Effector CD4-positive, alpha-beta T cell (primary cell): ENCODE measurements around the gene CASZ1.

Experiments used
- DNase-seq: peaks from one replicate; pipeline ENCODE4 v3.0.0-alpha.2; 2020

The CASZ1 gene

GRCh38 chr1:10684221-10684620, 112.2 kb downstream of the CASZ1 start:
- no peak for DNase-seq

- no peak for DNase-seq
Measured at GRCh38 chr1:10682449-10683309, 113.8 kb downstream of the CASZ1 start.

DNA sequence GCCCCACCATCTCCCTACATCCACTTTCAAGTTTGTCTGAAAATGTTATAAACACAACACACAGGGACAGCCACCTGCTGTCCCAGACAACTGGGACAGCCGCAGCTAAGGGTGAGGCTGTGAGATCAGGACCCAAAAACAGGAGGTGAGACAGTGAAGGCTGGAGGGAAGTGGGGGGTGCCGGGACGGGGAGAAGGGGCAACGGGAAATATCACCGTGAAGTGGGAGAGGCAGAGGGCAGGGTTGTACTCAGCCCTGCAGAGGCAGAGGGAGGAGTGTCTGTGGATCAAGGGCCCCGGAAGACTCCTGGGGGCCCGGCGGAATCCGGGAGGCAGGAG, 114.4 kb downstream of the CASZ1 start:
- no peak for DNase-seq

- no peak for DNase-seq
Measured at GRCh38 chr1:10681296-10682107, 114.9 kb downstream of the CASZ1 start.

DNA sequence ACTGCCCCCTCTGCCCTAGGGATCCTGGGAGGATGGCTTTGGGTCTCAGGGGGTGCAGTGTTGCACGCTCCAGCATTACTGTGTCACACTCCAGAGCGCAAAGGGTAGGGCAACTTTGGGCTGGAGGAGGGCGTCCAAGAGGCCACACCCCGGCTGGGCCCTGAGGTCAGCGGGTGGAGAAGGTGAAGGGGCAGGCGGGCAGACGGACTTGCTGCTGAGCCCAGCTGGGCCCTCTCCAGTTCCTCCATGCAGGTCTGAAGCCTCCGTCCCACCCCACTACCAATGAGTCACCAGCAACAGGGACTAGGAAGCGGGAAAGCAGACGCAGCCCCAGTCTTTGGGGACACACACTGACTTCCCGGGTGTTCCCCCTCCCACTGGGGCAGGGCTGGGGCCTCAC, 116.0 kb downstream of the CASZ1 start:
- no peak for DNase-seq

DNA sequence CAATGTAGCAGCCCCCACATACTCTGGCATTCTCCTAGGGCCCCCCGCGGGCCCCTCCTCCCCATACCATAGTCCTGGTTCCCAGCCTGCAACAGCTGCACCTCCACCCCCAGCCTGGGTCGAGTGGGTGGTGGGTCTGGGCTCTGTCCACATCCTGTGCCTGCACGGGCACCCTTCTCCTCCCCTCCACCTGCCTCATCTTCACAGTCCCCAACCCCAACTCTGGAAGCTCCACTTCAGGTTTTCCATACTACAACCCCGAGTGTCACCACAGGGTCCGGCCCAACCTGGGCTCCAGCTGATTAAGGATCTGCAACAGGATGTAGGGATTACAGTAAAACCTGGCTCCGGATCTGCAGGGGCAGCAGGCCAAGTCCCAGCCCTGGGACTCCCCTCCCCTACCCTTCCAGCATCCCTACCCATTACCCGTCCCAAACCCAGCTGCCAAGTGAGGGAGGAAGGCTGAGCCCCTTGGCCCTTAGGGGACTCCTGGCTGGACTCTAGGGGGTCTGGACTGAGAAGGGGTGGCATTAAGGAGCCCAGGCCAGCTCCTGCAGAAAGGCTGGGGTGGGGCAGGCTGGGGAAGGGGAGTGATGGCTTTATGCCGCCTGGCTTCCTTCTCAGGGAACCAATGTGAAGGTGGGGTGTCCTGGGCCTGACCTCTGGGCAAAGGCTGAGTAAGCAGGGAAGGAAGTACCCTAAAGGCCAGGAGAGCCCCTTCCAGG, 116.8 kb downstream of the CASZ1 start:
- no peak for DNase-seq

GRCh38 chr1:10678852-10679251, 117.6 kb downstream of the CASZ1 start:
- no peak for DNase-seq

GRCh38 chr1:10678402-10678801, 118.0 kb downstream of the CASZ1 start:
- no peak for DNase-seq

DNA sequence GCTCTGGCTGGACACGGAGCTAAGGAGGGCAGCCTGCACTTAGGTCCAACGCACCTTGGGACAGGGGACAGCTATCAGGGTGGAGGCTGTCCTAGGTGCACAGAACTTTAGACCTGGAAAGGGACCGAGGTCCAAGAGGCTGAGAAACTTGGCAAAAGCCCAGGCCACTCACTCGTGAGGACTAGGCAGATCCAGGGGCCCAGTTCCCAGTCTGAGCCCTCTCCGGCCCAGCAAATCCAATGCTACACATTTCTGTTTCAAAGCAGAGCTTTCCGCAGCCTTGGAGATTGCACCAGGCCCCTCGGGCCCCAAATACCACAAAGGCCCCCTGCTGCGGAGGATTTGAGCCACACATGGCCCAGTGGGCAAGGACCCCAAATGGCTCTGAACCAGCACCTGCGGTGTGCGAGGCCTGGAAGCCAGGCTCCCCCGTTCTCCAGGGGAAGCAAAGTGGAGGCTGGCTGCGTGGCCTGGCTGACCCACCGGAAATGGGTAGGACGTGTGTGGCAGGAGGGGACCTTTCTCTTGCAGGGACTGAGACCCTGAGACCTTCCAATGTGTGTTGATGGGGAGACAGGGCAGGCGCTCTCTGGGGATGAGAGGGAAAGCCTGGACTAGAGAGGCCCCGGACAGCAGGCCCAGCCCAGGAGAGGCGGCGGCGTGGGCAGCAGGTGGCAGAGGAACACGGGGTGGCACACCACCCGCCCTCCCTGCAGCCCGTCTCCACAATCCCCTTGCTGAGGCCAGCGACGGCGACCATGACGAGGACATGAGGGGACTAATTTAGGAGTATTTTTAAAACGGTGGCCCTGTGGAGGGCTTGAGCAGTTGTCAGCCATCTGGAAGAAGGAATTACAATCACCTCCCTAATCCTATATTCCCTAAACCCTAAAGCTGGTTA, 118.7 kb downstream of the CASZ1 start:
- DNase-seq = no peak

GRCh38 chr1:10676963-10677362, 119.5 kb downstream of the CASZ1 start:
- DNase-seq = no peak

DNA sequence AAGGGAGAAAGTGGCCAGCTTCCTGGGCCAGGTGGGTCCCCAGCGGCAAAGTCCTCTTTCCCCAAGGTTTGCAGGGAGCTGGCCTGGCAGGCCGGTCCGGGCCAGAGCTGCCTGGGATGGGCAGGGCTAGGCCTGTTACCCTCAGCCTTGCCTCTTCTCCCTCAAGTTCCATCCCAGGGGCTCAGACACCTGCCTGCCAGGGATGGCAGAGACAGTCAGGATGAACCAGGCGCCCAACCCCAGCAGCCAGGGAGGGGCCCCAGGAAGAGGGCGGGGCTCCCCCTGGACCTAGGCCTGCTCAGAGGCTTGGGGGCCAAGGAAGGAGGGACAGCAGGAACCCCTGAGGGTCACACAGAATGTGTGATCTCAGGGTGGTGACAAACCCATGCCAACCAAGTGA, 120.6 kb downstream of the CASZ1 start:
- no peak for DNase-seq

GRCh38 chr1:10674700-10675609, 121.5 kb downstream of the CASZ1 start:
- no peak for DNase-seq

- DNase-seq = no peak
Measured at GRCh38 chr1:10674222-10674621, 122.2 kb downstream of the CASZ1 start.

GRCh38 chr1:10673109-10673711, 123.2 kb downstream of the CASZ1 start:
- DNase-seq = no peak

GRCh38 chr1:10672343-10673050, 123.9 kb downstream of the CASZ1 start:
- no peak for DNase-seq

- no peak for DNase-seq
Measured at GRCh38 chr1:10671622-10672342, 124.7 kb downstream of the CASZ1 start.

- no peak for DNase-seq
Measured at GRCh38 chr1:10671090-10671489, 125.4 kb downstream of the CASZ1 start.

GRCh38 chr1:10670190-10670589, 126.3 kb downstream of the CASZ1 start:
- DNase-seq = no peak

DNA sequence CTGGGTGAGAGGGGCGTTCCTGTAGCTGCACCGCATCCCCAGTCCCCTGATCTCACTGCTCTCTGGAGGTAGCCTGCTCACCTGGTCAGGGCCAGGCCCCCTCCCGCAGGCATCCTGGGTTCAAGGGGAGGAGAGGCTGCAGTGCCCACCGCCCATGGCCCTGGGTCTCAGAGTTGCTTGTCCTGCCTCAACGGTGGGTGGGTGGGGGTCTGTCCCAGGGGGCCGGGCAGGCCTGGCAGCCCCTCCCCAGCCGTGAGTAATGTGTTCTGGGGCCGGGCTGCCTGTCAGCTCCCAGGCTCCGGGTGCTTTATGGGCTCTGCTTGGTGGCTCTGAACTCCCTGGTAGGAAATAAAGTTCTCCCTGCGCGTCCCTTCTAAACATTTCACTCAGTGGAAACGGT, 126.9 kb downstream of the CASZ1 start:
- no peak for DNase-seq
